Lung (tissue), 12 donors: ENCODE data around the gene CCDC3. TPM values are rescaled to one million over a fixed set of nuclear protein-coding genes. Genes with fewer than 3 reads are reported as not detected.

Source experiments
- ATAC-seq: fragments of 200-7000 bp; cut with Tn5 transposase; one replicate; pipeline ENCODE4 v1.9.1; 2020; ENCODE audit warnings: moderate number of reproducible peaks; ENCODE audit not compliant: insufficient read depth, low FRiP score
- DNase-seq, 3 donors: peaks; one replicate each; pipeline ENCODE4 v3.0.0-alpha.2; 2013 to 2017
- H3K27ac ChIP-seq, 2 donors: one replicate each; pipeline ENCODE4 v1.5.1; 2013; ENCODE audit warnings: mild to moderate bottlenecking in 2 of 2, moderate library complexity in 2 of 2, control low read depth in 1 of 2, inconsistent platforms in 1 of 2, low read depth in 1 of 2, low read length in 1 of 2
- H3K27me3 ChIP-seq, 3 donors: one replicate each; pipeline ENCODE4 v1.5.1; 2013; ENCODE audit warnings: low read length in 2 of 3; ENCODE audit not compliant: control insufficient read depth in 3 of 3, insufficient read depth in 3 of 3
- H3K36me3 ChIP-seq, 4 donors: one replicate each; pipeline ENCODE4 v1.5.1; 2013; ENCODE audit warnings: low read length in 4 of 4, mild to moderate bottlenecking in 1 of 4, moderate library complexity in 1 of 4; ENCODE audit not compliant: control insufficient read depth in 4 of 4, insufficient read depth in 4 of 4
- H3K4me1 ChIP-seq, 5 donors: one replicate each; pipeline ENCODE4 v1.5.1; 2013; ENCODE audit warnings: low read length in 5 of 5, mild to moderate bottlenecking in 2 of 5, moderate library complexity in 1 of 5; ENCODE audit not compliant: control insufficient read depth in 5 of 5, insufficient read depth in 5 of 5
- H3K4me3 ChIP-seq: one replicate; pipeline ENCODE4 v1.5.1; 2013; ENCODE audit warnings: mild to moderate bottlenecking, control low read depth, moderate library complexity
- H3K9ac ChIP-seq, 2 donors: one replicate each; pipeline ENCODE4 v1.5.1; 2013; ENCODE audit warnings: low read length in 2 of 2, control low read depth in 1 of 2; ENCODE audit not compliant: insufficient read depth in 1 of 2
- H3K9me3 ChIP-seq, 4 donors: one replicate each; pipeline ENCODE4 v1.5.1; 2013; ENCODE audit warnings: low read length in 3 of 4, mild to moderate bottlenecking in 1 of 4, moderate library complexity in 1 of 4; ENCODE audit not compliant: control insufficient read depth in 4 of 4, insufficient read depth in 3 of 4
- WGBS, 2 donors: extraction: QIAGEN DNeasy Blood & Tissue Kit; methylation state at CpG; one replicate each; pipeline ENCODE4 v1.1.7; 2013; 5-methylcytosine and 5-hydroxymethylcytosine counted together
- polyA plus RNA-seq, 2 donors: library from polyadenylated mRNA; stranded (reverse); fragments of 200-250 nt; gene quantifications; one replicate each; pipeline ENCODE4 v1.2.1, GENCODE V29; 2013
- total RNA-seq, 2 donors: library from RNA; depleted of rRNA in 1 of 2; stranded (reverse); fragments of >200 nt in 1 of 2; gene quantifications; one replicate each; pipeline ENCODE4 v1.2.1, GENCODE V29; 2014 to 2021
- TF ChIP-seq, protein P1 (sequence below): IDR thresholded peaks from 2 replicates; pipeline ENCODE4 v1.5.1; 2012; ENCODE audit warnings: mild to moderate bottlenecking; ENCODE audit errors: control extremely low read depth, extremely low read depth
- donor health status: control.
- donor health status: control.
- donor health status: Bipolar disorder and iron deficiency.
- donor health status: healthy.
- donor health status: DM: yes; HTN: yes; CAD: no.

CCDC3 gene
- total and polyA plus RNA-seq, 4 donors = 4.1 to 21.5 (median 11.0) TPM

DNA sequence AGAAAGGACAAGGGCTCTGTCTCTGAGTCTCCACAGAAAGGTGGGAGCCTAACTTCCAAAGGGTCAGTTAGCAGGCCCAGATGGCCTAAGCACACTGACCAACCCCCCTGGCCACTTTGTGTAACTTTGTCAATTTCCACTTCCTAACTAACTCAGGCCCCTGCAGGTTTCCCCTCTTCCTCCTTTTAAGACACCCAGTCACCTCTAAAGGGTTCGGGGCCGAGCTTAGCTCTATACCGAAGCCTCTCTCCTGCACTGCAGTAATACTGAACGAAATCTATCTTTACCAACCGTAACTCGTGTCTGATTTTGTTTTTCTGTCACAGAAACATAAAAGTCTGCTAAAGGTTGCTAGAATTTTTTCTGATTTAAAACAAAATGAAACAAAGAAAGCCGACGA lies 44.4 kb downstream of the CCDC3 start:
- H3K36me3 ChIP-seq = no peaks in the 10 kb centered on the region
- DNase-seq (no peak), ATAC-seq (no peak)
- peaks cover 0 to 28% (median 10%) of the 10 kb centered on the region in 5 donors for H3K4me1 ChIP-seq
- H3K4me3 ChIP-seq = no peak overlapping the region
- peaks cover 0 to 3% (median 0%) of the 10 kb centered on the region in 3 donors for H3K27me3 ChIP-seq
- 83 to 86% methylated on average over 8 of the region's 8 CpGs for WGBS, 2 donors
- peaks cover 0 to 7% (median 3%) of the 10 kb centered on the region in 4 donors for H3K9me3 ChIP-seq
- H3K27ac ChIP-seq = no peak overlapping the region
- TF ChIP-seq, protein P1, sequence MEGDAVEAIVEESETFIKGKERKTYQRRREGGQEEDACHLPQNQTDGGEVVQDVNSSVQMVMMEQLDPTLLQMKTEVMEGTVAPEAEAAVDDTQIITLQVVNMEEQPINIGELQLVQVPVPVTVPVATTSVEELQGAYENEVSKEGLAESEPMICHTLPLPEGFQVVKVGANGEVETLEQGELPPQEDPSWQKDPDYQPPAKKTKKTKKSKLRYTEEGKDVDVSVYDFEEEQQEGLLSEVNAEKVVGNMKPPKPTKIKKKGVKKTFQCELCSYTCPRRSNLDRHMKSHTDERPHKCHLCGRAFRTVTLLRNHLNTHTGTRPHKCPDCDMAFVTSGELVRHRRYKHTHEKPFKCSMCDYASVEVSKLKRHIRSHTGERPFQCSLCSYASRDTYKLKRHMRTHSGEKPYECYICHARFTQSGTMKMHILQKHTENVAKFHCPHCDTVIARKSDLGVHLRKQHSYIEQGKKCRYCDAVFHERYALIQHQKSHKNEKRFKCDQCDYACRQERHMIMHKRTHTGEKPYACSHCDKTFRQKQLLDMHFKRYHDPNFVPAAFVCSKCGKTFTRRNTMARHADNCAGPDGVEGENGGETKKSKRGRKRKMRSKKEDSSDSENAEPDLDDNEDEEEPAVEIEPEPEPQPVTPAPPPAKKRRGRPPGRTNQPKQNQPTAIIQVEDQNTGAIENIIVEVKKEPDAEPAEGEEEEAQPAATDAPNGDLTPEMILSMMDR = no peak
- H3K9ac ChIP-seq = no peak overlapping the region

- Histone ChIP-seq H3K27ac (no peak overlapping the region), H3K4me1 (peaks cover 0 to 6% (median 0%) of the 10 kb centered on the region in 5 donors), H3K4me3 (no peak overlapping the region), H3K9ac (no peak overlapping the region), H3K9me3 (peaks cover 0 to 7% (median 3%) of the 10 kb centered on the region in 4 donors), H3K27me3 (no peaks in the 10 kb centered on the region), H3K36me3 (no peaks in the 10 kb centered on the region)
- ATAC-seq (no peak), DNase-seq (no peak)
- TF ChIP-seq, protein P1 = no peak
- WGBS, 2 donors = 0% methylated on average over 1 of the region's 1 CpG
Observed at GRCh38 chr10:12954866-12955265, 46.6 kb downstream of the CCDC3 start.

GRCh38 chr10:12950583-12951128 lies 50.9 kb downstream of the CCDC3 start:
- 83 to 91% methylated on average over 5 of the region's 5 CpGs for WGBS, 2 donors
- Histone ChIP-seq H3K27me3 (no peaks in the 10 kb centered on the region), H3K4me1 (no peaks in the 10 kb centered on the region), H3K27ac (no peak overlapping the region), H3K36me3 (no peaks in the 10 kb centered on the region), H3K9me3 (peaks cover 0 to 3% (median 0%) of the 10 kb centered on the region in 4 donors), H3K9ac (no peak overlapping the region), H3K4me3 (no peak overlapping the region)
- TF ChIP-seq, protein P1 = no peak
- ATAC-seq (no peak), DNase-seq (no peak)

DNA sequence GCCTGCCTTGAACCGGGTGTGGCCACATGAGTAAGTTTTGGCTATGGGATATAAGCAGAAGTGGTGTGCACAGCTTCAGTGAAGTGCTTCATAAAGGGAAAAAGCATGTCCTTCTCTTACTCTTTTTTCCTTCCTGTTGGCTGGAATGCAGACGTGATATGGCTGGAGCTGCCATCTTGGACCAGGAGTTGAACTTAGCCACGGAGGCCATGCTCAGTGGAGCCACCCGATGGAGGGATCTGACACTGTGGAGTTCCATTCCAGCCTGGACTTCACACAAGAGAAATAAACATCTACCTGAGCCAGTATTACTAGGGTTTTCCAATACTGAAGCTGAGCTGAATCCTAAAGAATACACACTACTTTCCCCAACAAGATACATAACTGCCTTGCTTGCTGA lies 52.3 kb downstream of the CCDC3 start:
- no peak for ATAC-seq
- 80 to 95% methylated on average over 4 of the region's 4 CpGs for WGBS, 2 donors
- Histone ChIP-seq H3K9ac (no peak overlapping the region), H3K27ac (no peak overlapping the region), H3K4me1 (no peaks in the 10 kb centered on the region), H3K9me3 (peaks cover 0 to 3% (median 0%) of the 10 kb centered on the region in 4 donors), H3K36me3 (no peaks in the 10 kb centered on the region), H3K27me3 (no peaks in the 10 kb centered on the region), H3K4me3 (no peak overlapping the region)
- TF ChIP-seq, protein P1 = no peak
- no peak for DNase-seq
